HUDEP-2 (cell line): ENCODE results near the gene MXI1.
"Not testable (repeated sequence)": the region's sequence is repeated elsewhere in the genome, so short reads cannot be mapped to it uniquely, and the experiment has no call there.

Experiments used
- DNase-seq, 76 experiments: peaks; one replicate each; lab custom pipeline; 2025; ENCODE audit not compliant: unreplicated experiment in 76 of 76; lab: John Stamatoyannopoulos, UW

MXI1 gene

GRCh38 chr10:110268442-110268841 is 61.0 kb downstream of the MXI1 start:
- peak in 70 of 76 experiments; percentile 3 to 82 (median 46) for DNase-seq

GRCh38 chr10:110268971-110269370 is 61.6 kb downstream of the MXI1 start:
- peak in 3 of 76 experiments; percentile 1 to 49 (median 20) for DNase-seq

- no peak for DNase-seq
Observed at GRCh38 chr10:110269374-110270318, 62.2 kb downstream of the MXI1 start.

- not testable (repeated sequence) for DNase-seq
Observed at GRCh38 chr10:110272995-110273394, 65.6 kb downstream of the MXI1 start.

GRCh38 chr10:110273474-110273873 is 66.1 kb downstream of the MXI1 start:
- peak in 39 of 76 experiments; percentile 2 to 57 (median 22) for DNase-seq

GRCh38 chr10:110274072-110274627 is 66.7 kb downstream of the MXI1 start:
- DNase-seq, result peak in 1 of 76 experiments; percentile 20

- DNase-seq, result no peak
Observed at GRCh38 chr10:110274647-110275046, 67.2 kb downstream of the MXI1 start.

GRCh38 chr10:110275128-110275729 is 67.8 kb downstream of the MXI1 start:
- peak in 64 of 76 experiments; percentile 5 to 89 (median 62) for DNase-seq

GRCh38 chr10:110276603-110277002 is 69.2 kb downstream of the MXI1 start:
- no peak for DNase-seq

- DNase-seq, result no peak
Observed at GRCh38 chr10:110277591-110277990, 70.2 kb downstream of the MXI1 start.

GRCh38 chr10:110278562-110279406 is 71.4 kb downstream of the MXI1 start:
- DNase-seq, result no peak

- peak in 47 of 76 experiments; percentile 3 to 67 (median 34) for DNase-seq
Observed at GRCh38 chr10:110279407-110279986, 72.1 kb downstream of the MXI1 start.

GRCh38 chr10:110284262-110284661 is 76.9 kb downstream of the MXI1 start:
- no peak for DNase-seq

GRCh38 chr10:110285501-110285900 is 78.1 kb downstream of the MXI1 start:
- no peak for DNase-seq

- DNase-seq, result no peak
Observed at GRCh38 chr10:110286841-110287240, 79.4 kb downstream of the MXI1 start.

GRCh38 chr10:110296966-110297365 is 89.6 kb downstream of the MXI1 start:
- no peak for DNase-seq

GRCh38 chr10:110300486-110300986 is 93.1 kb downstream of the MXI1 start:
- no peak for DNase-seq

GRCh38 chr10:110303681-110304080 is 96.3 kb downstream of the MXI1 start:
- peak in 1 of 76 experiments; percentile 13 for DNase-seq

- DNase-seq, result peak in 6 of 76 experiments; percentile 8 to 54 (median 18)
Observed at GRCh38 chr10:110304394-110304779, 97.0 kb downstream of the MXI1 start.
